ENCODE data around the gene FAM170B.
A peak's percentile ranks its signal among the peaks of the same experiment; 100 is the strongest.

The FAM170B gene

GRCh38 chr10:49168831-49169500 is 35.1 kb upstream of the FAM170B start:
- peak; percentile 69 to 79 for DNase-seq

- DNase-seq: no peak
Observed at GRCh38 chr10:49168171-49168540, 34.3 kb upstream of the FAM170B start.

GRCh38 chr10:49167425-49168170 is 33.8 kb upstream of the FAM170B start:
- no peak for DNase-seq

GRCh38 chr10:49166484-49167400 is 32.9 kb upstream of the FAM170B start:
- no peak for DNase-seq

- no peak for DNase-seq
Observed at GRCh38 chr10:49165821-49166483, 32.1 kb upstream of the FAM170B start.

- DNase-seq: no peak
Observed at GRCh38 chr10:49165259-49165658, 31.4 kb upstream of the FAM170B start.

GRCh38 chr10:49164559-49165188 is 30.9 kb upstream of the FAM170B start:
- DNase-seq: peak; percentile 72 to 79

GRCh38 chr10:49163741-49164140 is 29.9 kb upstream of the FAM170B start:
- DNase-seq: no peak

GRCh38 chr10:49162761-49163310 is 29.0 kb upstream of the FAM170B start:
- DNase-seq: no peak

- DNase-seq: no peak
Observed at GRCh38 chr10:49162063-49162462, 28.2 kb upstream of the FAM170B start.

GRCh38 chr10:49161411-49161997 is 27.7 kb upstream of the FAM170B start:
- DNase-seq: peak; percentile 80 to 86

GRCh38 chr10:49160814-49161213 is 27.0 kb upstream of the FAM170B start:
- DNase-seq: no peak

- DNase-seq: no peak
Observed at GRCh38 chr10:49160110-49160509, 26.3 kb upstream of the FAM170B start.

- no peak for DNase-seq
Observed at GRCh38 chr10:49158915-49159314, 25.1 kb upstream of the FAM170B start.

- peak; percentile 33 to 52 for DNase-seq
Observed at GRCh38 chr10:49158404-49158803, 24.6 kb upstream of the FAM170B start.

GRCh38 chr10:49157229-49157628 is 23.4 kb upstream of the FAM170B start:
- DNase-seq: no peak

- DNase-seq: no peak
Observed at GRCh38 chr10:49154641-49155040, 20.8 kb upstream of the FAM170B start.

GRCh38 chr10:49153971-49154370 is 20.1 kb upstream of the FAM170B start:
- DNase-seq: no peak

GRCh38 chr10:49153115-49153514 is 19.3 kb upstream of the FAM170B start:
- no peak for DNase-seq

- DNase-seq: no peak
Observed at GRCh38 chr10:49152663-49153062, 18.8 kb upstream of the FAM170B start.

GRCh38 chr10:49152037-49152436 is 18.2 kb upstream of the FAM170B start:
- no peak for DNase-seq

GRCh38 chr10:49151481-49151880 is 17.7 kb upstream of the FAM170B start:
- DNase-seq: no peak

Data from Kasumi-1 (cell line).